HL-60 (cell line): ENCODE measurements around the gene ARHGEF6.

Experiments used
- DNase-seq, 2 experiments: peaks; one replicate each; pipeline ENCODE4 v3.0.0-alpha.2; 2010 to 2020; ENCODE audit warnings: low read depth in 1 of 2, low spot score in 1 of 2
- H3K27ac ChIP-seq: fragments of 250-450 bp; sonication (Bioruptor Pico); replicated peaks from 2 replicates; pipeline ENCODE4 v1.5.1; 2020; ENCODE audit warnings: mild to moderate bottlenecking, moderate library complexity
- H3K27me3 ChIP-seq: fragments of 250-450 bp; sonication (Bioruptor Pico); 2 replicates; pipeline ENCODE4 v1.5.1; 2021; ENCODE audit warnings: mild to moderate bottlenecking, moderate library complexity; ENCODE audit not compliant: insufficient read depth, poor library complexity, severe bottlenecking
- H3K4me3 ChIP-seq: replicated peaks from 2 replicates; pipeline ENCODE4 v1.5.1; 2011; ENCODE audit warnings: mild to moderate bottlenecking, control low read depth, low read length; ENCODE audit not compliant: insufficient read depth
- GABPA ChIP-seq: IDR thresholded peaks from 2 replicates; pipeline ENCODE4 v1.6.1; 2012; ENCODE audit warnings: low read depth
- POLR2AphosphoS5 ChIP-seq: IDR thresholded peaks from 2 replicates; pipeline ENCODE4 v1.6.1; 2012; ENCODE audit warnings: low read depth
- SPI1 ChIP-seq: IDR thresholded peaks from 2 replicates; pipeline ENCODE4 v1.6.1; 2012; ENCODE audit warnings: low read depth, mild to moderate bottlenecking, borderline replicate concordance
- TF ChIP-seq, protein P1 (sequence below): IDR thresholded peaks from 2 replicates; pipeline ENCODE4 v1.6.1; 2012; ENCODE audit warnings: low read depth; ENCODE audit not compliant: insufficient replicate concordance
- TF ChIP-seq, protein P2 (sequence below): IDR thresholded peaks from one replicate; pipeline ENCODE4 v1.5.1; 2011; ENCODE audit warnings: low read length, control low read depth, inconsistent platforms; ENCODE audit not compliant: insufficient read depth

ARHGEF6 gene

GRCh38 chrX:136646602-136647239 is 134.0 kb downstream of the ARHGEF6 start:
- Histone ChIP-seq H3K4me3 (no peak overlapping the region), H3K27me3 (no peaks in the 10 kb centered on the region), H3K27ac (no peak overlapping the region)
- no peak for DNase-seq
- TF ChIP-seq SPI1 = no peak
- TF ChIP-seq, protein P1, sequence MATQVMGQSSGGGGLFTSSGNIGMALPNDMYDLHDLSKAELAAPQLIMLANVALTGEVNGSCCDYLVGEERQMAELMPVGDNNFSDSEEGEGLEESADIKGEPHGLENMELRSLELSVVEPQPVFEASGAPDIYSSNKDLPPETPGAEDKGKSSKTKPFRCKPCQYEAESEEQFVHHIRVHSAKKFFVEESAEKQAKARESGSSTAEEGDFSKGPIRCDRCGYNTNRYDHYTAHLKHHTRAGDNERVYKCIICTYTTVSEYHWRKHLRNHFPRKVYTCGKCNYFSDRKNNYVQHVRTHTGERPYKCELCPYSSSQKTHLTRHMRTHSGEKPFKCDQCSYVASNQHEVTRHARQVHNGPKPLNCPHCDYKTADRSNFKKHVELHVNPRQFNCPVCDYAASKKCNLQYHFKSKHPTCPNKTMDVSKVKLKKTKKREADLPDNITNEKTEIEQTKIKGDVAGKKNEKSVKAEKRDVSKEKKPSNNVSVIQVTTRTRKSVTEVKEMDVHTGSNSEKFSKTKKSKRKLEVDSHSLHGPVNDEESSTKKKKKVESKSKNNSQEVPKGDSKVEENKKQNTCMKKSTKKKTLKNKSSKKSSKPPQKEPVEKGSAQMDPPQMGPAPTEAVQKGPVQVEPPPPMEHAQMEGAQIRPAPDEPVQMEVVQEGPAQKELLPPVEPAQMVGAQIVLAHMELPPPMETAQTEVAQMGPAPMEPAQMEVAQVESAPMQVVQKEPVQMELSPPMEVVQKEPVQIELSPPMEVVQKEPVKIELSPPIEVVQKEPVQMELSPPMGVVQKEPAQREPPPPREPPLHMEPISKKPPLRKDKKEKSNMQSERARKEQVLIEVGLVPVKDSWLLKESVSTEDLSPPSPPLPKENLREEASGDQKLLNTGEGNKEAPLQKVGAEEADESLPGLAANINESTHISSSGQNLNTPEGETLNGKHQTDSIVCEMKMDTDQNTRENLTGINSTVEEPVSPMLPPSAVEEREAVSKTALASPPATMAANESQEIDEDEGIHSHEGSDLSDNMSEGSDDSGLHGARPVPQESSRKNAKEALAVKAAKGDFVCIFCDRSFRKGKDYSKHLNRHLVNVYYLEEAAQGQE = no peak
- TF ChIP-seq GABPA = no peak
- no peak for TF ChIP-seq POLR2AphosphoS5
- TF ChIP-seq, protein P2, sequence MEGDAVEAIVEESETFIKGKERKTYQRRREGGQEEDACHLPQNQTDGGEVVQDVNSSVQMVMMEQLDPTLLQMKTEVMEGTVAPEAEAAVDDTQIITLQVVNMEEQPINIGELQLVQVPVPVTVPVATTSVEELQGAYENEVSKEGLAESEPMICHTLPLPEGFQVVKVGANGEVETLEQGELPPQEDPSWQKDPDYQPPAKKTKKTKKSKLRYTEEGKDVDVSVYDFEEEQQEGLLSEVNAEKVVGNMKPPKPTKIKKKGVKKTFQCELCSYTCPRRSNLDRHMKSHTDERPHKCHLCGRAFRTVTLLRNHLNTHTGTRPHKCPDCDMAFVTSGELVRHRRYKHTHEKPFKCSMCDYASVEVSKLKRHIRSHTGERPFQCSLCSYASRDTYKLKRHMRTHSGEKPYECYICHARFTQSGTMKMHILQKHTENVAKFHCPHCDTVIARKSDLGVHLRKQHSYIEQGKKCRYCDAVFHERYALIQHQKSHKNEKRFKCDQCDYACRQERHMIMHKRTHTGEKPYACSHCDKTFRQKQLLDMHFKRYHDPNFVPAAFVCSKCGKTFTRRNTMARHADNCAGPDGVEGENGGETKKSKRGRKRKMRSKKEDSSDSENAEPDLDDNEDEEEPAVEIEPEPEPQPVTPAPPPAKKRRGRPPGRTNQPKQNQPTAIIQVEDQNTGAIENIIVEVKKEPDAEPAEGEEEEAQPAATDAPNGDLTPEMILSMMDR = no peak

GRCh38 chrX:136643243-136643642 is 137.5 kb downstream of the ARHGEF6 start:
- Histone ChIP-seq H3K27ac (no peak overlapping the region), H3K4me3 (no peak overlapping the region), H3K27me3 (no peaks in the 10 kb centered on the region)
- TF ChIP-seq POLR2AphosphoS5 = no peak
- TF ChIP-seq, protein P1 = no peak
- TF ChIP-seq GABPA = no peak
- TF ChIP-seq, protein P2 = no peak
- TF ChIP-seq SPI1 = no peak
- no peak for DNase-seq

GRCh38 chrX:136639506-136640176 is 141.1 kb downstream of the ARHGEF6 start:
- TF ChIP-seq, protein P2 = no peak
- TF ChIP-seq POLR2AphosphoS5 = no peak
- TF ChIP-seq, protein P1 = no peak
- TF ChIP-seq SPI1 = no peak
- TF ChIP-seq GABPA = no peak
- H3K4me3 ChIP-seq = no peak overlapping the region
- no peaks in the 10 kb centered on the region for H3K27me3 ChIP-seq
- no peak for DNase-seq
- H3K27ac ChIP-seq = no peak overlapping the region
